ENCODE data around the gene S100A3. TPM values are rescaled to one million over a fixed set of nuclear protein-coding genes. Genes with fewer than 3 reads are reported as not detected.

S100A3 gene
- total RNA-seq, 6 experiments from 2014 or later, result 0.29 TPM; not detected in 5

DNA sequence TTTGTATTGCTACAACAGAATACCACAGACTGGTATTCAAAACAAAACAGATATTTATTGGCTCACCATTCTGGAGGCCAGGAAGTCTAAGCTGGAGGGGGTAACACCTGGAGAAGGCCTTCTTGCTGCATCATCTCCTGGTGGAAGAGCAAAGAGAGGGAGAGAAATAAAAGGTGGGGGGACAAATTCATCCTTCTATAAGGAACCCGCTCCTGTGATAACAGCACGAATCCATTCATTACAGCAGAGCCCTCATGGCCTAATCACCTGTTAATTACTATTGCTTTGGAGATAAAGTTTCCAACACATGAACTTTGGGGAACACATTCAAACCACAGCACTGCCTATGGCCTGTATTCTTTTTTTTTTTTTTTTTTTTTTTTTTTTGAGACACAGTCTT lies 11.2 kb upstream of the S100A3 start:
- WGBS (ENCODE audit: insufficient coverage, low coverage, low lambda C conversion rate, missing lambda C conversion rate), result no CpG with 5 or more reads among the region's 2 CpGs

GRCh38 chr1:153557877-153558276 lies 8.8 kb upstream of the S100A3 start:
- 100% methylated on average over 2 of the region's 3 CpGs for WGBS (ENCODE audit: insufficient coverage, low coverage, low lambda C conversion rate, missing lambda C conversion rate)
- no peak for TF ChIP-seq CTCF (IDR thresholded peaks at IDR 0.05)
- TF ChIP-seq POLR2A (IDR thresholded peaks at IDR 0.05), result no peak
- no peaks in the 10 kb centered on the region for H3K27me3 ChIP-seq
- no peak overlapping the region for H3K4me3 ChIP-seq
- no peak overlapping the region for H3K27ac ChIP-seq
- ATAC-seq (no peak), DNase-seq (no peak)
- no peaks in the 10 kb centered on the region for H3K4me1 ChIP-seq
- intact Hi-C loops (cut with DNase I), result no loop called here
- no peaks in the 10 kb centered on the region for H3K9me3 ChIP-seq
- H3K36me3 ChIP-seq, result no peaks in the 10 kb centered on the region

More for the DNA sequence above, 11.2 kb upstream of the S100A3 start:
- no peaks in the 10 kb centered on the region for H3K27me3 ChIP-seq
- no peaks in the 10 kb centered on the region for H3K4me1 ChIP-seq
- H3K27ac ChIP-seq, result no peak overlapping the region
- intact Hi-C loops (cut with DNase I), result loop anchor here in 1 of 2 donors (10.0 kb wide), 1 partner anchor 45 kb away; no protein-coding TSS in a partner anchor
- TF ChIP-seq POLR2A (IDR thresholded peaks at IDR 0.05) (no peak), CTCF (IDR thresholded peaks at IDR 0.05) (no peak)
- H3K36me3 ChIP-seq, result no peaks in the 10 kb centered on the region
- DNase-seq (no peak), ATAC-seq (no peak)
- no peak overlapping the region for H3K4me3 ChIP-seq
- no peaks in the 10 kb centered on the region for H3K9me3 ChIP-seq

DNA sequence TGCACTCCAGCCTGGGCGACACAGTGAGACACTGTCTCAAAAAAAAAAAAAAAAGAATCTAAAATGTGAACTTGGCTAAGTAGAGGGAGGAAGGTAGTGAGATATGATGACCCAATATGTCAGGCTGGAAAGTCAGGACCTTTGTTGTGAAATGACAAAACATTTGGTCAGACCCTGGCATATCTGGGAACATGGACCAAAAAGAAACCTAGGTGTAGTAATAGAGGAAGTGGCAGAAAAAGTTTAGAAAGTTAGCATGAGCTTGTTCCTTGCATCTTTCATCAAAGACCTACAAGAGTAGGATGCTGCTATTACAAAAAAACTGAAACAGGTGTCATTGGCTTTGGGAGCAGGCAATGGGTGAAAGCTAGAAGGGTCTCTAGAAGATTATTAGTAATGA lies 7.3 kb upstream of the S100A3 start:
- 83% methylated on average over 1 of the region's 1 CpG for WGBS (ENCODE audit: insufficient coverage, low coverage, low lambda C conversion rate, missing lambda C conversion rate)
- intact Hi-C loops (cut with DNase I), result no loop called here
- no peak overlapping the region for H3K4me3 ChIP-seq
- DNase-seq, result no peak
- no peak for ATAC-seq
- H3K27me3 ChIP-seq, result no peaks in the 10 kb centered on the region
- H3K36me3 ChIP-seq, result no peaks in the 10 kb centered on the region
- no peak for TF ChIP-seq POLR2A (IDR thresholded peaks at IDR 0.05)
- no peak for TF ChIP-seq CTCF (IDR thresholded peaks at IDR 0.05)
- H3K27ac ChIP-seq, result no peak overlapping the region
- H3K4me1 ChIP-seq, result no peaks in the 10 kb centered on the region
- H3K9me3 ChIP-seq, result no peaks in the 10 kb centered on the region

GRCh38 chr1:153553830-153554541 lies 4.9 kb upstream of the S100A3 start:
- intact Hi-C loops (cut with DNase I), result no loop called here
- TF ChIP-seq CTCF (IDR thresholded peaks at IDR 0.05) (no peak), POLR2A (IDR thresholded peaks at IDR 0.05) (no peak)
- 56% methylated on average over 2 of the region's 2 CpGs for WGBS (ENCODE audit: insufficient coverage, low coverage, low lambda C conversion rate, missing lambda C conversion rate)
- Histone ChIP-seq H3K36me3 (no peaks in the 10 kb centered on the region), H3K27me3 (no peaks in the 10 kb centered on the region), H3K4me3 (no peak overlapping the region), H3K9me3 (no peaks in the 10 kb centered on the region), H3K4me1 (no peaks in the 10 kb centered on the region), H3K27ac (no peak overlapping the region)
- peak in 1 of 4 donors; percentile 25 for ATAC-seq
- DNase-seq, result no peak

Data from right lobe of liver (tissue), 6 donors.